OCI-LY7 (cell line): ENCODE results near the gene ROCK1. TPM values are rescaled to one million over a fixed set of nuclear protein-coding genes. Genes with fewer than 3 reads are reported as not detected.

Experiments used
- BruUV-seq: library from RNA; stranded (reverse); fragments of 400-500 nt; replicated peaks from 2 replicates; lab custom pipeline; 2021; lab: Mats Ljungman, UMichigan
- CTCF ChIA-PET: fragments of 300-600 bp; sonication (Branson Sonifier 250); formaldehyde crosslinking; loops from one replicate; lab custom pipeline; 2022; ENCODE audit warnings: antibody characterized with exemption; ENCODE audit not compliant: unreplicated experiment; lab: Charles Lee
- POLR2A ChIA-PET: fragments of 300-600 bp; sonication (Branson Sonifier 250); formaldehyde crosslinking; loops from one replicate; lab custom pipeline; 2022; ENCODE audit warnings: antibody characterized with exemption; lab: Charles Lee
- DNase-seq: peaks from one replicate; pipeline ENCODE4 v3.0.0-alpha.2; 2015; ENCODE audit warnings: low spot score
- H2AFZ ChIP-seq: fragments of 200-600 bp; sonication (generic), shearing (Covaris generic); 2 replicates; pipeline ENCODE4 v1.6.1; 2014; ENCODE audit warnings: mild to moderate bottlenecking, antibody characterized with exemption, low read length, moderate library complexity
- H3K27ac ChIP-seq: fragments of 200-600 bp; sonication (generic); 2 replicates; pipeline ENCODE4 v1.5.1; 2014; ENCODE audit warnings: mixed run types, low read depth, mild to moderate bottlenecking, moderate library complexity, low read length, inconsistent platforms; ENCODE audit not compliant: poor library complexity, severe bottlenecking
- H3K36me3 ChIP-seq: fragments of 200-600 bp; sonication (generic); 2 replicates; pipeline ENCODE4 v1.6.1; 2014; ENCODE audit warnings: mild to moderate bottlenecking, antibody characterized with exemption, low read length, moderate library complexity, mixed read lengths; ENCODE audit not compliant: insufficient read depth
- H3K4me1 ChIP-seq: fragments of 200-600 bp; sonication (generic); 2 replicates; pipeline ENCODE4 v1.5.1; 2014; ENCODE audit warnings: mild to moderate bottlenecking, low read length; ENCODE audit not compliant: insufficient read depth, poor library complexity, severe bottlenecking
- H3K4me2 ChIP-seq: fragments of 200-600 bp; sonication (generic); 2 replicates; pipeline ENCODE4 v1.6.1; 2014; ENCODE audit warnings: mild to moderate bottlenecking, low read length
- H3K4me3 ChIP-seq: fragments of 200-600 bp; sonication (generic); 2 replicates; pipeline ENCODE4 v1.5.1; 2014; ENCODE audit warnings: mild to moderate bottlenecking, low read depth, low read length; ENCODE audit not compliant: poor library complexity, severe bottlenecking
- H3K79me2 ChIP-seq: fragments of 200-600 bp; sonication (generic); 2 replicates; pipeline ENCODE4 v1.6.1; 2016; ENCODE audit warnings: low read depth, mild to moderate bottlenecking, low read length, moderate library complexity, mixed read lengths; ENCODE audit not compliant: insufficient read depth
- H3K9me2 ChIP-seq: fragments of 200-600 bp; sonication (generic); 2 replicates; pipeline ENCODE4 v1.6.1; 2016; ENCODE audit warnings: mild to moderate bottlenecking, low read length, mixed read lengths; ENCODE audit not compliant: insufficient read depth
- H3K9me3 ChIP-seq: fragments of 200-600 bp; sonication (generic); 2 replicates; pipeline ENCODE4 v1.6.1; 2014; ENCODE audit warnings: mild to moderate bottlenecking, mixed run types, low read length, mixed read lengths
- H4K20me1 ChIP-seq: fragments of 200-600 bp; sonication (generic); 2 replicates; pipeline ENCODE4 v1.6.1; 2014; ENCODE audit warnings: mild to moderate bottlenecking, antibody characterized with exemption, low read length, moderate library complexity, mixed read lengths; ENCODE audit not compliant: insufficient read depth
- CTCF ChIP-seq: fragments of 200-600 bp; sonication (generic); conservative IDR thresholded peaks from 2 replicates; pipeline ENCODE4 v1.5.1; 2014; ENCODE audit warnings: mild to moderate bottlenecking, antibody characterized with exemption, low read length, moderate library complexity, mixed read lengths
- EZH2phosphoT487 ChIP-seq: fragments of 200-600 bp; sonication (generic); IDR thresholded peaks from 2 replicates; pipeline ENCODE4 v1.6.1; 2018; ENCODE audit warnings: low read depth, borderline replicate concordance, mild to moderate bottlenecking, mixed run types, antibody characterized with exemption, low read length, moderate library complexity, mixed read lengths
- intact Hi-C: fragments of 100-400 bp; cut with micrococcal nuclease; formaldehyde crosslinking; loops from one replicate; pipeline ENCODE4 v1.10.0; 2022; ENCODE audit not compliant: unreplicated experiment
- total RNA-seq, 2 experiments: library from RNA; depleted of rRNA in 1 of 2; stranded (reverse); fragments of >200 nt in 1 of 2; shearing (Covaris generic) in 1 of 2; gene quantifications; 2 replicates each; pipeline ENCODE4 v1.2.3, GENCODE V29; 2014 to 2022

The ROCK1 gene
- total RNA-seq, 2 experiments from 2014 or later: 43.2 to 69.6 TPM

GRCh38 chr18:21064347-21064746, 47.3 kb downstream of the ROCK1 start:
- ChIA-PET CTCF (no interaction called here), POLR2A (no interaction called here)
- Histone ChIP-seq H4K20me1 (no peaks in the 10 kb centered on the region; the same call in 1 of the 2 replicates), H2AFZ (no peak overlapping the region), H3K27ac (no peak overlapping the region), H3K4me3 (no peak overlapping the region), H3K9me3 (no peaks in the 10 kb centered on the region), H3K9me2 (no peaks in the 10 kb centered on the region), H3K79me2 (peaks cover 25% of the 10 kb centered on the region; the same call in 1 of the 2 replicates), H3K4me2 (no peak overlapping the region), H3K36me3 (peaks cover 47% of the 10 kb centered on the region), H3K4me1 (no peaks in the 10 kb centered on the region)
- no peak for TF ChIP-seq CTCF
- no peak for TF ChIP-seq EZH2phosphoT487
- DNase-seq: no peak
- intact Hi-C loops: loop anchor here (5.0 kb wide), 1 partner anchor 37 kb away; no protein-coding TSS in a partner anchor
- BruUV-seq: no TSS peak

GRCh38 chr18:21063011-21063410, 48.6 kb downstream of the ROCK1 start:
- peaks cover 28% of the 10 kb centered on the region; the same call in 1 of the 2 replicates for H3K79me2 ChIP-seq
- H3K4me2 ChIP-seq: no peak overlapping the region
- BruUV-seq: no TSS peak
- H2AFZ ChIP-seq: no peak overlapping the region
- no peaks in the 10 kb centered on the region; the same call in 1 of the 2 replicates for H4K20me1 ChIP-seq
- intact Hi-C loops: loop anchor here (5.0 kb wide), 1 partner anchor 36 kb away; no protein-coding TSS in a partner anchor
- H3K27ac ChIP-seq: no peak overlapping the region
- no peak overlapping the region for H3K4me3 ChIP-seq
- peaks cover 38% of the 10 kb centered on the region for H3K36me3 ChIP-seq
- no peaks in the 10 kb centered on the region for H3K9me3 ChIP-seq
- TF ChIP-seq EZH2phosphoT487: no peak
- no peak for TF ChIP-seq CTCF
- DNase-seq: no peak
- no peaks in the 10 kb centered on the region for H3K9me2 ChIP-seq
- H3K4me1 ChIP-seq: no peaks in the 10 kb centered on the region
- ChIA-PET CTCF (no interaction called here), POLR2A (interaction anchor here (0.5 to 1.1 kb wide), 3 partner anchors 10 to 162 kb away, joined by 3 to 4 read pairs (median 3); no protein-coding TSS in a partner anchor)

- ChIA-PET CTCF (no interaction called here), POLR2A (interaction anchor here (1.0 kb wide), 1 partner anchor 9 kb away, joined by 3 read pairs; no protein-coding TSS in a partner anchor)
- no peak for TF ChIP-seq EZH2phosphoT487
- TF ChIP-seq CTCF: no peak
- H2AFZ ChIP-seq: no peak overlapping the region
- intact Hi-C loops: no loop called here
- H3K9me3 ChIP-seq: no peaks in the 10 kb centered on the region
- H3K79me2 ChIP-seq: peaks cover 55% of the 10 kb centered on the region
- H3K4me1 ChIP-seq: no peaks in the 10 kb centered on the region
- DNase-seq: no peak
- H3K36me3 ChIP-seq: peaks cover 24% of the 10 kb centered on the region
- peaks cover 4% of the 10 kb centered on the region for H4K20me1 ChIP-seq
- H3K9me2 ChIP-seq: no peaks in the 10 kb centered on the region
- H3K4me3 ChIP-seq: no peak overlapping the region
- no peak overlapping the region for H3K4me2 ChIP-seq
- no TSS peak for BruUV-seq
- H3K27ac ChIP-seq: no peak overlapping the region
Observed at GRCh38 chr18:21057112-21057511, 54.5 kb downstream of the ROCK1 start.
